H1 (cell line): ENCODE data around the gene IL18BP. TPM values are rescaled to one million over a fixed set of nuclear protein-coding genes. Genes with fewer than 3 reads are reported as not detected.

Source experiments
- CTCF ChIA-PET: fragments of 300-600 bp; sonication (Branson Sonifier 250); formaldehyde crosslinking; loops from one replicate; lab custom pipeline; 2021; ENCODE audit not compliant: partially characterized antibody; lab: Charles Lee
- POLR2A ChIA-PET: fragments of 300-600 bp; sonication (Branson Sonifier 250); formaldehyde crosslinking; loops from one replicate; lab custom pipeline; 2021; ENCODE audit warnings: inconsistent platforms; ENCODE audit not compliant: partially characterized antibody; lab: Charles Lee
- DNase-seq, 2 experiments: peaks; one replicate each; pipeline versions ENCODE4 v3.0.0 to v3.0.0-alpha.2; 2010 to 2022; ENCODE audit warnings: low spot score in 2 of 2, low read depth in 1 of 2, mixed read lengths in 1 of 2
- FAIRE-seq: peaks from 2 replicates; lab custom pipeline; 2011; peaks lifted over from hg19 to GRCh38; lab: Jason Lieb, UNC
- H2AFZ ChIP-seq: 2 replicates; pipeline ENCODE4 v1.8.1; 2012; ENCODE audit warnings: low read length, inconsistent platforms
- H2AK5ac ChIP-seq: 2 replicates; pipeline ENCODE4 v1.6.1; 2013; ENCODE audit warnings: low read depth, low read length
- H2BK120ac ChIP-seq: replicated peaks from 2 replicates; pipeline ENCODE3; 2013; ENCODE audit warnings: low read depth, low read length, inconsistent platforms
- H2BK12ac ChIP-seq: 2 replicates; pipeline ENCODE4 v1.6.1; 2013; ENCODE audit warnings: low read depth, low read length
- H2BK15ac ChIP-seq: 2 replicates; pipeline ENCODE4 v1.6.1; 2013; ENCODE audit warnings: low read length
- H2BK20ac ChIP-seq: 2 replicates; pipeline ENCODE4 v1.6.1; 2013; ENCODE audit warnings: low read length
- H2BK5ac ChIP-seq: 2 replicates; pipeline ENCODE4 v1.6.1; 2013; ENCODE audit warnings: low read depth, low read length
- H3K14ac ChIP-seq: 2 replicates; pipeline ENCODE4 v1.6.1; 2013; ENCODE audit warnings: inconsistent platforms; ENCODE audit not compliant: insufficient read length
- H3K18ac ChIP-seq: 2 replicates; pipeline ENCODE4 v1.6.1; 2013; ENCODE audit warnings: low read length; ENCODE audit errors: extremely low read depth
- H3K23ac ChIP-seq: 2 replicates; pipeline ENCODE4 v1.6.1; 2013; ENCODE audit warnings: inconsistent platforms; ENCODE audit not compliant: insufficient read length
- H3K23me2 ChIP-seq: 2 replicates; pipeline ENCODE4 v1.6.1; 2013; ENCODE audit warnings: low read depth, low read length
- H3K27ac ChIP-seq: 2 replicates; pipeline ENCODE4 v1.6.1; 2011; ENCODE audit warnings: low read depth, low read length, inconsistent platforms
- H3K27me3 ChIP-seq, 4 experiments: replicated peaks in 1 of 4; 1 replicate in 1 of 4; 2 replicates in 3 of 4; pipeline versions ENCODE4 v1.6.1 to v1.8.1; 2011 to 2013; ENCODE audit warnings: low read length in 3 of 4, mild to moderate bottlenecking in 3 of 4, inconsistent platforms in 2 of 4, mixed read lengths in 2 of 4, moderate library complexity in 1 of 4; ENCODE audit not compliant: control insufficient read depth in 3 of 4, insufficient read depth in 3 of 4; ENCODE audit errors: extremely low read depth in 1 of 4
- H3K36me3 ChIP-seq, 4 experiments: 2 replicates each; pipeline versions ENCODE4 v1.6.1 to v1.8.1; 2011 to 2013; ENCODE audit warnings: mild to moderate bottlenecking in 4 of 4, low read length in 3 of 4, moderate library complexity in 2 of 4, control low read depth in 1 of 4, inconsistent platforms in 1 of 4; ENCODE audit not compliant: insufficient read depth in 4 of 4, control insufficient read depth in 2 of 4
- H3K4ac ChIP-seq: replicated peaks from 2 replicates; pipeline ENCODE3; 2013; ENCODE audit warnings: low read length, low read depth, mixed read lengths, inconsistent platforms; ENCODE audit not compliant: insufficient read length
- H3K4me1 ChIP-seq, 4 experiments: replicated peaks in 1 of 4; 1 replicate in 1 of 4; 2 replicates in 3 of 4; pipeline versions ENCODE4 v1.6.1 to v1.8.1; 2011 to 2013; ENCODE audit warnings: low read length in 3 of 4, inconsistent platforms in 2 of 4, mixed read lengths in 1 of 4; ENCODE audit not compliant: insufficient read depth in 4 of 4, control insufficient read depth in 3 of 4
- H3K4me2 ChIP-seq, 2 experiments: 2 replicates each; pipeline versions ENCODE4 v1.6.1 to v1.8.1; 2011 to 2013; ENCODE audit warnings: low read depth in 2 of 2, low read length in 2 of 2, control low read depth in 1 of 2, inconsistent platforms in 1 of 2, mild to moderate bottlenecking in 1 of 2; ENCODE audit not compliant: insufficient read depth in 1 of 2
- H3K4me3 ChIP-seq, 4 experiments: fragments of 200-600, 300-600 bp in 1 of 4; sonication (generic), shearing (Covaris generic), sonication (Bioruptor Twin) in 1 of 4; 2 replicates each; pipeline versions ENCODE4 v1.5.1 to v1.8.1; 2011 to 2016; ENCODE audit warnings: low read length in 4 of 4, low read depth in 3 of 4, control low read depth in 2 of 4, inconsistent platforms in 2 of 4, mild to moderate bottlenecking in 2 of 4, mixed read lengths in 1 of 4, moderate library complexity in 1 of 4; ENCODE audit not compliant: insufficient read depth in 2 of 4; ENCODE audit errors: extremely low read depth in 1 of 4
- H3K56ac ChIP-seq: replicated peaks from 2 replicates; pipeline ENCODE3; 2013; ENCODE audit warnings: low read depth, mild to moderate bottlenecking, mixed read lengths, low read length, inconsistent platforms; ENCODE audit not compliant: insufficient read length
- H3K79me1 ChIP-seq: 2 replicates; pipeline ENCODE4 v1.6.1; 2013; ENCODE audit warnings: low read depth, low read length, control low read depth
- H3K79me2 ChIP-seq, 2 experiments: 2 replicates each; pipeline versions ENCODE4 v1.6.1 to v1.8.1; 2012 to 2013; ENCODE audit warnings: low read length in 2 of 2, mild to moderate bottlenecking in 2 of 2, inconsistent platforms in 1 of 2; ENCODE audit not compliant: insufficient read depth in 2 of 2, control insufficient read depth in 1 of 2
- H3K9ac ChIP-seq, 4 experiments: replicated peaks in 1 of 4; 1 replicate in 1 of 4; 2 replicates in 3 of 4; pipeline versions ENCODE4 v1.6.1 to v1.8.1; 2011 to 2013; ENCODE audit warnings: low read depth in 3 of 4, low read length in 3 of 4, control low read depth in 2 of 4, mild to moderate bottlenecking in 2 of 4, moderate library complexity in 2 of 4, inconsistent platforms in 1 of 4; ENCODE audit errors: extremely low read depth in 1 of 4
- H3K9me3 ChIP-seq, 2 experiments: 2 replicates each; pipeline versions ENCODE4 v1.6.1 to v1.8.1; 2012 to 2013; ENCODE audit warnings: mild to moderate bottlenecking in 2 of 2, moderate library complexity in 2 of 2, control low read depth in 1 of 2, inconsistent platforms in 1 of 2, low read depth in 1 of 2, low read length in 1 of 2, mixed read lengths in 1 of 2; ENCODE audit not compliant: insufficient read depth in 2 of 2
- H4K20me1 ChIP-seq, 2 experiments: replicated peaks in 1 of 2; 2 replicates each; pipeline versions ENCODE3 to v1.8.1; 2011 to 2013; ENCODE audit warnings: inconsistent platforms in 2 of 2, low read length in 2 of 2, mild to moderate bottlenecking in 1 of 2; ENCODE audit not compliant: insufficient read depth in 2 of 2, control insufficient read depth in 1 of 2
- H4K5ac ChIP-seq: 2 replicates; pipeline ENCODE4 v1.6.1; 2013; ENCODE audit warnings: low read length, low read depth, mixed read lengths, inconsistent platforms; ENCODE audit not compliant: insufficient read length
- H4K8ac ChIP-seq: 2 replicates; pipeline ENCODE4 v1.8.0; 2013; ENCODE audit warnings: mild to moderate bottlenecking, moderate library complexity, low read length, inconsistent platforms; ENCODE audit not compliant: insufficient read depth; ENCODE audit errors: extremely low read depth
- H4K91ac ChIP-seq: replicated peaks from 2 replicates; pipeline ENCODE3; 2013; ENCODE audit warnings: low read length, mixed read lengths, inconsistent platforms; ENCODE audit not compliant: insufficient read length
- ATF2 ChIP-seq: IDR thresholded peaks from 2 replicates; pipeline ENCODE4 v1.6.1; 2012; ENCODE audit warnings: low read length, inconsistent platforms
- BACH1 ChIP-seq: IDR thresholded peaks from 2 replicates; pipeline ENCODE4 v1.6.1; 2012; ENCODE audit warnings: low read length, improper control_type of control experiment
- CBX5 ChIP-seq: fragments of 300-800, 300-1000 bp; sonication (generic); IDR thresholded peaks from 2 replicates; pipeline ENCODE4 v1.7.1; 2016; ENCODE audit warnings: antibody characterized with exemption, low read length, low read depth
- CREB1 ChIP-seq: IDR thresholded peaks from 2 replicates; pipeline ENCODE4 v1.6.1; 2012; ENCODE audit warnings: inconsistent platforms
- CTBP2 ChIP-seq: IDR thresholded peaks from 2 replicates; pipeline ENCODE4 v1.7.0; 2011; ENCODE audit warnings: borderline replicate concordance, mild to moderate bottlenecking, moderate library complexity, mixed read lengths, low read length; ENCODE audit not compliant: insufficient read depth, insufficient read length
- KDM5A ChIP-seq: fragments of 200-600 bp; IDR thresholded peaks from 2 replicates; pipeline ENCODE4 v1.7.1; 2012; ENCODE audit warnings: mild to moderate bottlenecking, low read length, inconsistent platforms, mixed read lengths
- PHF8 ChIP-seq: fragments of 200-600 bp; sonication (generic); conservative IDR thresholded peaks from 2 replicates; pipeline ENCODE4 v1.7.1; 2012; ENCODE audit warnings: low read depth, mild to moderate bottlenecking, inconsistent platforms, low read length, moderate library complexity
- RBBP5 ChIP-seq: IDR thresholded peaks from 2 replicates; pipeline ENCODE4 v1.7.1; 2012; ENCODE audit warnings: low read depth, mild to moderate bottlenecking, inconsistent platforms, low read length, moderate library complexity, borderline replicate concordance
- RFX5 ChIP-seq: IDR thresholded peaks from 2 replicates; pipeline ENCODE4 v1.6.1; 2011; ENCODE audit warnings: low read depth, low read length, improper control_type of control experiment, borderline replicate concordance
- SIRT6 ChIP-seq: IDR thresholded peaks from one replicate; pipeline ENCODE4 v1.7.1; 2012; ENCODE audit warnings: low read length, inconsistent platforms
- SRF ChIP-seq: IDR thresholded peaks from 2 replicates; pipeline ENCODE4 v1.6.1; 2011; ENCODE audit warnings: mild to moderate bottlenecking, low read depth, low read length, moderate library complexity
- TAF7 ChIP-seq: optimal IDR thresholded peaks from 2 replicates; pipeline ENCODE3; 2011; ENCODE audit warnings: low read depth, mild to moderate bottlenecking, inconsistent platforms, low read length, moderate library complexity, borderline replicate concordance
- TCF12 ChIP-seq: IDR thresholded peaks from 2 replicates; pipeline ENCODE4 v1.6.1; 2011; ENCODE audit warnings: low read depth, mild to moderate bottlenecking, low read length
- WGBS, 2 experiments: shearing (Covaris generic) in 1 of 2; methylation state at CpG; one replicate each; pipeline versions ENCODE4 v1.1.6 to v1.1.7; 2013 to 2015; ENCODE audit warnings: low lambda C conversion rate in 2 of 2, mixed read lengths in 2 of 2, inconsistent platforms in 1 of 2, low coverage in 1 of 2, missing lambda C conversion rate in 1 of 2; ENCODE audit not compliant: insufficient replicate concordance in 2 of 2, insufficient coverage in 1 of 2, insufficient read length in 1 of 2; ENCODE audit errors: extremely low coverage in 1 of 2, missing lambda C conversion rate in 1 of 2; 5-methylcytosine and 5-hydroxymethylcytosine counted together
- polyA plus RNA-seq, 7 experiments: library from polyadenylated mRNA; depleted of rRNA in 3 of 7; stranded (reverse) in 5 of 7; unstranded in 2 of 7; fragments of >200 nt in 5 of 7; fragments of 200-250 nt in 2 of 7; gene quantifications; 1 replicate in 5 of 7; 2 replicates in 1 of 7; 4 replicates in 1 of 7; pipeline versions ENCODE4 v1.2.1 to v1.2.3, GENCODE V29; 2011 to 2013; ENCODE audit warnings: missing spikeins in 2 of 7, mixed read lengths in 2 of 7
- total RNA-seq: library from RNA; stranded (reverse); fragmentation: NEBNext Ultra II Directional; extraction: Animal tissue kit (Norgen Biotek cat#: 25700); gene quantifications from 2 replicates; pipeline ENCODE4 v1.2.1, GENCODE V29; 2021

IL18BP gene
- total and polyA plus RNA-seq, 2 of the 8 experiments (the other 6 are each of a cell fraction or from before 2014, with no cell fraction given), result 9.8 to 17.0 TPM

- Histone ChIP-seq H2BK120ac (no peak overlapping the region), H3K23ac (no peak overlapping the region), H3K27me3 (no peaks in the 10 kb centered on the region), H3K23me2 (no peaks in the 10 kb centered on the region), H3K4me2 (no peak overlapping the region), H3K18ac (no peak overlapping the region), H3K79me1 (no peaks in the 10 kb centered on the region), H3K9ac (no peak overlapping the region), H2AK5ac (no peak overlapping the region), H4K8ac (no peak overlapping the region), H2BK15ac (no peak overlapping the region), H3K4me3 (no peak overlapping the region), H2BK20ac (no peak overlapping the region), H2AFZ (no peak overlapping the region), H4K20me1 (peaks cover 3 to 4% of the 10 kb centered on the region in 2 experiments), H3K56ac (no peak overlapping the region), H3K27ac (no peak overlapping the region), H3K9me3 (no peaks in the 10 kb centered on the region), H3K4ac (no peak overlapping the region), H2BK12ac (no peak overlapping the region), H3K79me2 (no peaks in the 10 kb centered on the region; a peak in 1 of 4 replicates), H3K4me1 (no peaks in the 10 kb centered on the region), H2BK5ac (no peak overlapping the region), H4K5ac (no peak overlapping the region), H4K91ac (no peak overlapping the region), H3K14ac (no peak overlapping the region), H3K36me3 (peaks cover 5 to 10% (median 8%) of the 10 kb centered on the region in 4 experiments; a peak in 7 of 8 replicates)
- no peak for DNase-seq
- ChIA-PET CTCF (interaction anchor here (0.6 to 1.7 kb wide), 4 partner anchors 14 to 382 kb away, joined by 3 to 8 read pairs (median 3); no protein-coding TSS in a partner anchor), POLR2A (interaction anchor here (1.8 kb wide), 1 partner anchor 15 kb away, joined by 5 read pairs; no protein-coding TSS in a partner anchor)
- 87% methylated on average over 3 of the region's 3 CpGs; no CpG with 5 or more reads in 1 of the 2 experiments for WGBS, 2 experiments
- FAIRE-seq, result no peak
- no peak for TF ChIP-seq CBX5
- no peak for TF ChIP-seq RFX5
- TF ChIP-seq KDM5A, result no peak
- no peak for TF ChIP-seq CREB1
- TF ChIP-seq TAF7, result no peak
- no peak for TF ChIP-seq BACH1
- no peak for TF ChIP-seq ATF2
- no peak for TF ChIP-seq SRF
- TF ChIP-seq RBBP5, result no peak
- no peak for TF ChIP-seq TCF12
- no peak for TF ChIP-seq SIRT6
- no peak for TF ChIP-seq PHF8
- TF ChIP-seq CTBP2, result no peak
These were observed 7.2 kb upstream of the IL18BP start for GRCh38 chr11:71991494-71991893.
